Measurements from ENCODE around the gene TM9SF4.
A peak's percentile ranks its signal among the peaks of the same experiment; 100 is the strongest.

The TM9SF4 gene, protein sequence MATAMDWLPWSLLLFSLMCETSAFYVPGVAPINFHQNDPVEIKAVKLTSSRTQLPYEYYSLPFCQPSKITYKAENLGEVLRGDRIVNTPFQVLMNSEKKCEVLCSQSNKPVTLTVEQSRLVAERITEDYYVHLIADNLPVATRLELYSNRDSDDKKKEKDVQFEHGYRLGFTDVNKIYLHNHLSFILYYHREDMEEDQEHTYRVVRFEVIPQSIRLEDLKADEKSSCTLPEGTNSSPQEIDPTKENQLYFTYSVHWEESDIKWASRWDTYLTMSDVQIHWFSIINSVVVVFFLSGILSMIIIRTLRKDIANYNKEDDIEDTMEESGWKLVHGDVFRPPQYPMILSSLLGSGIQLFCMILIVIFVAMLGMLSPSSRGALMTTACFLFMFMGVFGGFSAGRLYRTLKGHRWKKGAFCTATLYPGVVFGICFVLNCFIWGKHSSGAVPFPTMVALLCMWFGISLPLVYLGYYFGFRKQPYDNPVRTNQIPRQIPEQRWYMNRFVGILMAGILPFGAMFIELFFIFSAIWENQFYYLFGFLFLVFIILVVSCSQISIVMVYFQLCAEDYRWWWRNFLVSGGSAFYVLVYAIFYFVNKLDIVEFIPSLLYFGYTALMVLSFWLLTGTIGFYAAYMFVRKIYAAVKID

DNA sequence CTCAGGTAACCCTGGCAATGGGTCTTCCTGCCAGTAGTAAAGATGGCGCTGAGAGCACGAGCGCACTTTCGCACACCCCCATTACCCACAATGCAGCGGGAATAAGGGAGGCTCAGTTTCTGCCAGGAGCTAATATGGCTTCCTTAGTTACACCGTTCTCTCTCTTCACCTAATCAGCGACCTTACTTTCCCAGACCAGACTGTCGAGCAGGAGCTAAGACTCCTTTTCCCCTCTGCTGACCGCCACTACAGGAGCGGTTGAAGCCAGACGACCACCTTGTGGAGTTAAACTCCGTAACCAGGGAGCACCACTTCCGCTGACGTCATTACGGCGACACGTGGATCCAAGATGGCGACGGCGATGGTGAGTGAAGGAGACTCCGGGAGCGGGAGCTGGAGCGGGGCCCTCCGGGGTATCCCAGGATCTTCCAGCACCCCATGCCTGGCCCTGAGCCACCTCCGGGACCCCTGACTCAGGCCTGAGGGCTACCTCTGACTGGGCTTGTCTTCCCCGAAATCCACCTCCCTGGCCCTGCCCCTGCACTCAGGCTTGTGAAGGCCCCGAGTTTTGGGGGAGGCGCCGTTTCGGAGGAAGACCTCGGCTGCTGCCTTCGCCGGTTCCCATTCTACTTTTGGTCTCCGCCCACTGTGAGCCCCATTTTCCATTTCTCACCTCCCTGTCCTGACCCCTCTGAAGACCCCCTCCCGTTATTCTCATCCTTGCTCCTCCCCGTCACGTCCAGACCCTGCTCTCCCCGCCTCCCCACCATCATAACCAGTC, at the start of gene TM9SF4:
Gene TM9SF4, plus strand, starts transcription at position 323 of the 781 bp plus-strand sequence. Its CDS starts 27 bp downstream, at position 350.
- peak; percentile 94 for DNase-seq (ENCODE audit: low spot score)

DNA sequence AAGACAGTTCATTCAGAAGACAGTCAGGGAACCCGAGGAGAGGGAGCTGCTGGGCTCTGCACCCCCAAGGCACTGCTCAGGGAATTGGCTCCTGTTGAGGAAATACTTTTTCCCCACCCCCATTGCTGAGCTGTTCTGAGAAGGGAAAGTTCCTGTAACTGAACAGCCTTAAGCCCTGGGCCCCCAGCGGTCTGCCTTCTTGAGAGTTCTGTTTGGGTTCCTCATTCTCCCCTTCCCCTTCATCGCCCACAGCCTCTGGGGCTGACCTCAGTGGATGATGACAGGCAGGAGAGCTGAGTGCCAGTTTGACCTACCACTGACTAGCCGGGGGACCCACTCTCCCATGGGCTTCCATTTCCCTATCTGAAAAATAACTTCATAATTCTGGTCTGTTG, 46.7 kb upstream of the TM9SF4 start:
- no peak for DNase-seq (ENCODE audit: low spot score)

DNA sequence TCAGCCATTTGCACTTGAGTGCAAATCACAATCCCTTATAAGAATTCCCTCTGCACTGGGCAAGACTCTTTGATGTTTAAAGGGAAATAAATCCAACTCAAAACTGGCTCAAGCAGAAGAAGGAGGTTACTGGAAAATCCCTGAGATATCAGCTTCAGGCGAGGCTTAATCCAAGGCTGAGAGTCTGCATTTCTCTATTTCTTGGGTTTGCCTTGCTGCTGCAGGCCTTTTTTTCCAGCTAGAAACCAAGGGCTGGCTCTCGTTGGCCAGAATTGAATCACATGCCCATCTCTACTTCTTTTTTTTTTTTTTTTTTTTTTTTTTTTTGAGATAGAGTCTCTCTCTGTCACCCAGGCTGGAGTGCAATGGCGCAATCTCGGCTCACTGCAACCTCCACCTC, 45.8 kb upstream of the TM9SF4 start:
- DNase-seq (ENCODE audit: low spot score) = no peak

DNA sequence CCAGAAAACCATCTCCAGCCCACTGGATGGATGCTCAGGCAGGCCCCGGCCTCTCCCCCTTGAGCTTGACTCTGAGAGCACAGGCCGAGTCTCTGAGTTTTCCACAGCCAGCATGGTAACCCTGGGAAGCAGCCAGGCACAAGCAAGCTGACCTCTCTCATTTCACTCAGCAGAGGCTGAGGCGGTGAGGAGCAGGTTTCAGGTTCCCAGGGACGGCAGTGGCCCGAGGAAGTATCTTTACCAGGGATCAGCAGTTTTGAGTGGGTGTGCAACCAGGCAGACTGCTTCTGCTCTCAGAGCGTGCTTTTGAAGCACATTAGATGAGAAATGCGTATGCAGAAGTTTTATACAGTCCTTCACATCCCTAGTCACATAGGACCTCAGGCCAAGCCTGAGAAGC, 44.8 kb upstream of the TM9SF4 start:
- DNase-seq (ENCODE audit: low spot score) = no peak

DNA sequence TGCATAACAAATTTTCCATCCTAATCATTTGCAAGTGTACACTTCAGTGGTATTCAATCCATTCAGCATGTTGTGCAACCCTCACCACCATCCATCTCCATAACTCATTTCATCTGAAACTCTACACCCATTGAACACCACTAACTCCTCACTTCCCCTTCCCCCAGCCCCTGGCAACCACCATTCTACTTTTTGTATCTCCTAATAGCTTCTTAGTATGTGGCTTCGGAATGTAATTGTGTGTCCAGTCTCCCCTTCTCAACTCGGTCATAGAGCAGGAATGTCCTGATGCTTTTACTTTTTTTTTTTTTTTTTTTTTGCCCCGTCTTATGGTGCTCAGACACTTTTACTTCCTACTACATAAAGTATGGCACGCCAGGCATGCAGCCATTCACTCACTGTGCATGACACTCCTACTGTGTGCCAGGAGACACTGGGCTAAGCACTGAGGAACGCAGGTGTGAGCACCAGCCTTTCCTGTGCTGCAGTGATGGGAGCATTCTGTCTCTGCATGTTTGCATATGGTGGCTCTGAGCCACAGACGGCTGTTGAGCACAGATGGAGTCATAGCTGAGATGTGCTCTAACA, 42.2 kb upstream of the TM9SF4 start:
- no peak for DNase-seq (ENCODE audit: low spot score)

DNA sequence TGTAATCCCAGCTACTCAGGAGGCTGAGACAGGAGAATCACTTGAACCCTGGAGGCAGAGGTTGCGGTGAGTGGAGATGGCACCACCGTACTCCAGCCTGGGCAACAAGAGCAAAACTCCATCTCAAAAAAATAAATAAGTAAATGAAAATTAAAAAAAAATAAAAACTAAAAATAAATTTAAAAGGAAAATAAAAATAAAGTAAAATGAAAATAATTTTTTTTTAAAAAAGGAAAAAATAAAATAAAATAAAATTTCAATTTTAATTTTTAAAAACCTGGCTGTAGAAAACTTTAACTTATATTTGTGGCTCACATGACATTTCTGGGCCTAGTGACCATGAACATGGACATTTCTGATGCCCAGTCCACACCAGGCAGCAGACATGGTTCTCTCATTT, 41.3 kb upstream of the TM9SF4 start:
- DNase-seq (ENCODE audit: low spot score) = no peak

DNA sequence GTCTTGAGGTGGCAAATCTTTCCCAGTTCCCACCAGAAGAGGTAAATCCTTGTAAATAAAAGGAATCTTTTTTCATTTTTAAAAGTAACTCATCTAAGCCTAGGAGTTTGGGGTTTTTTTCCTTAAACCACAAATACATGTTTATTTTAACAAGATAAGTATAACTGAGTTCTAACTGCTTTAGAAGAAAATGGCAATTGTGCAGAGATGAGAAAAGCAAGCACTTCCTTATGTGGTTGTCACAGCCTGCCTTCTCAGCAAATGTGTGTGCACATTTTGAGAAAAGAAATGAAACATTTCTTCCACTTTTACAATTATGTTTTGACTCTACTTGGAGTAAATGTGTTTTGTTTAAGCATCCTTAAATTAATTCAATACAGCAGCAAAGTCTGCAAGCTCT, 39.8 kb upstream of the TM9SF4 start:
- DNase-seq (ENCODE audit: low spot score) = no peak

DNA sequence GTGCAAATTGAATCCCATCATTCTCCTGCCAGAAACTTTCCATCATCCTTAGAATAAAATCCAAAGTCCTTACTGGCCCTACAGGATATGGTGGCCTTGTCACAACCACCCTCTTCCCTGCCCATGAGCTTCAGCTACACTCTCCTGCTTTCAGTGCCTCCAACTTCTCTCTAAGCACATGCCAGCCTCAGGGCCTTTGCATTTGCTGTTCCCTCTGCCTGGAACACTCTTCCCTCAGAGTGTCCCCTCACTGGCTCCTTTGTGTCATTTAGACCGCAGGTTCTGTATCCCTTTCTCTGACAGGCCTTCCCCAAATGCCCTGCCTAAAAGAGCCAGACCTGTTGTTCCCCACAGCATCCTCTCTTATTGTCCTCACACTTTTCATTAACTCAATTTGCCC, 39.2 kb upstream of the TM9SF4 start:
- no peak for DNase-seq (ENCODE audit: low spot score)

DNA sequence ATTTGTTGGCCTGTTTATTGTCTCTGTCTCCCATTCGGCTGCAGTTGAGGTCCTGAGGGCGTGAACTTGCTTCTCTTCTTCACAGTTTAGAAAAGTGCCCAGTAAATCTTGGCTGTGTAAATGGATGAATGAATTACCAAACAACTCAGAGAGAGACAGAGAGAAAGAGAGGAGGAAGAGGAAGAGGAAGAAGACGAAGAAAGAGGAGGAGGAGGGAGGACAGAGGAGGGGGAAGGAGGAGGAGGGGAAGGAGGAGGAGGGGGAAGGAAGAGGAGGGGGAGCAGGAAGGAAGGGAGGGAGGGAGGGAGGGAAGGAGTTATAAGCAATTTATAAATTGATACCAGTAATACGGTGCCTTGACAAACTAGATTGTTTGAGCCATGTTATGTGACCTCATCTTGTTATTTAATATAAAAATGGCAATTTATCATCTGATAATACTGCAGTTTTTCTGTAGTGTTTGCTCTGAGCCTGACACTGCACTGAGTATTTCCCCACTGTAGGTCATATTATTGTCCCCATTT, 38.8 kb upstream of the TM9SF4 start:
- DNase-seq (ENCODE audit: low spot score) = no peak

DNA sequence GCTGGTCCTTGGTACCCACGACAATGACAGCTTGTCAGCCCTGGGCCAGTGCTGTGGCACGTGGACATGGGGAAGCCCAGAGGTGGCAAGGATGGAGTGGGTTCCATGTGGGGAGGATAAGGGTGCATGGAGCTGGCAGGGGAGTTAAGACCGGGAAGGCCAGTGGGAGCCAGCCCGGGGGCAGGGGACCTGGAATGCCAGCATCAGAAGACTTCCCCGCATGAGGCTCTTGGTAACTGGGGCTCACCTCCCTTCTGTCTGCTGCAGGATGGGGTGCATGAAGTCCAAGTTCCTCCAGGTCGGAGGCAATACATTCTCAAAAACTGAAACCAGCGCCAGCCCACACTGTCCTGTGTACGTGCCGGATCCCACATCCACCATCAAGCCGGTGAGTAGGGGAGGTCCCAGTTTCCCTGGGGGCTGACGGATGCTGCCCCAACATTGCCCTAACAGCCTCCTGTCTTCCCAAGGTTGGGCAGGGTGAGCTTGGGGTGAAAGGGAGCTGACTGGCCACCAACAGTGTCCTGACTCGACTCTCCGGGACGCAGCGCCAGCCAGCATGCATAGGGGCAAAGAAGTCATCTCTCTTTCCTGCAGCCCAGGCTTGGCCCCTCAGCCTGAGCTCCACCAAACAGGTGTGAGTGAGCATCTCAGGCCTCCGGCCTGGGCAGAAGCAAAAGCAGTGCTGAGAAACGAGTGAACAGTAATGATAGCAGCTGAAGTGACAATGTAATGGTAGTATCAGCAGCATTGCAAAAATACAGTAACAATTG, 37.9 kb upstream of the TM9SF4 start:
- no peak for DNase-seq (ENCODE audit: low spot score)

DNA sequence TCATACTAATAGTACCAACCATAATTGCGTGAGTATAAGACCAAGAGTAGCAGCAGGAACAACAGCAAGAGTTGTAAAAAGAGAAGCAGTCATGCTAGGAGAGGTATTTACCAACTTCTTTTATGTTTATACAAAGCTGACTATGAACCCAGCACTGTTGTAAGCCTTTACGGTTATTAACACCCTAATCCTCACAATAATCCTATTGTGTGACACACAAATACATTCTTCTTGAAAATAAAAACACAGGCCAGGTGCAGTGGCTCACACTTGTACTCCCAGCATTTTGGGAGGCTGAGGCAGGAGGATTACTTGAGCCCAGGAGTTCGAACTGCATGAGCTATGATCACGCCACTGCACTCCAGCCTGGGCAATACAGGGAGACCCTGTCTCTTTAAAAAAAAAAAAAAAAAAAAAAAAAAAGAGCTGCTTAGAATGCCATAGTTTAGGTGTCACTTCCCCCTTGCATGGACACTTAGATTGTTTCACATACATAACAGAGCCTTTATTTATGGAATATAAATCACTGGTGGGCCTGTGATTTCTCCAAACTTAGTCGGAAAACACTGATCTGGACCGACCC, 37.3 kb upstream of the TM9SF4 start:
- no peak for DNase-seq (ENCODE audit: low spot score)

DNA sequence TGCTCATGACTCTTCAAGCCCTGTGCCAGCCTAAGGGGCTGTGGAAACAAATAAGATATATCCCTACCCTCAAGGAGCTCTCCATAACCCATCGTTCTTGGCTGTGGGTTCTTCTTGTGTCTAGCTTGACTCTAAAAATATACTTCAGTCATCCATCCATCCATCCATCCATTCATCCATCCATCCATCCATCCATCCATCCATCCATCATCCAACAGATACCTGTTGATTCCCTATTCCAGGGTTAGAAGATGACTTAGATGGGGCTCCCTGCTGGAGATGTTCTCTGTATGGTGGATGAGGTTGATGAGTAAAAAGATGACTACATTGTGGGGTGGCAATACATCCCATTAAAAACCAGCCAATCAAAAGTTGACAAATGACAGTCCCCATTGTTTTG, 34.0 kb upstream of the TM9SF4 start:
- no peak for DNase-seq (ENCODE audit: low spot score)

DNA sequence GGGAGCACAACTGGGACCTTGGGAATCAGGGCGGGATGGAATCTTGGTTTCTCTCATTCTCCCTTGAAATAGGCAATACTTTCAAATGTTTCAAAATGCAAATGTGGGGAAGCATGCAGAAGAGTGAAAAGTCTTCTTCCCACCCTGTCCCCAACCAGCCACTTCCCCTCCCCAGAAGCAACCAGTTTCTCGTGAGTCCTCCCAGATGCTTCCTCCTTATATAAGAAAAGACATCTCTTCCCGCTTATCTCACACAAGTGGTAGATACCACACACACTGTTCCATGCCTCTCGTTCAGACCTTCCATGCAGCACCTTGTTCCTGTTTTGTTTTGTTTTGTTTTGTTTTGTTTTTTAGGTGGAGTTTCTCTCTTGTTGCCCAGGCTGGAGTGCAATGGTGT, 32.3 kb upstream of the TM9SF4 start:
- DNase-seq (ENCODE audit: low spot score) = no peak

DNA sequence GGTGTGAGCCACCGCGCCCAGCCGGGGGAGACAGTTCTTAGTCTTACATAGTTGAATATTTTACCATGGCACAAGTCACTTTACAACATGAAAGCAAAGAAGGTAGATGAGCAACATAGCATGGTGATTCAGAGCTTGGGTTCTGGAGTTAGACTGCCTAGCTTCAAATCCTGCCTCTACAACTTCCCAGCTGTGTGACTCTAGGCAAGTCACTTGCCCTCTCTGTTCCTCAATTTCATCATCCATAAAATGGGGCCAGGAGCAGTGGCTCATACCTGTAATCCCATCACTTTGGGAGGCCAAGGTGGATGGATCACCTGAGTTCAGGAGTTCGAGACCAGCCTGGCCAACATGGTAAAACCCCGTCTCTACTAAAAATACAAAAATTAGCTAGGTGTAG, 31.2 kb upstream of the TM9SF4 start:
- no peak for DNase-seq (ENCODE audit: low spot score)

DNA sequence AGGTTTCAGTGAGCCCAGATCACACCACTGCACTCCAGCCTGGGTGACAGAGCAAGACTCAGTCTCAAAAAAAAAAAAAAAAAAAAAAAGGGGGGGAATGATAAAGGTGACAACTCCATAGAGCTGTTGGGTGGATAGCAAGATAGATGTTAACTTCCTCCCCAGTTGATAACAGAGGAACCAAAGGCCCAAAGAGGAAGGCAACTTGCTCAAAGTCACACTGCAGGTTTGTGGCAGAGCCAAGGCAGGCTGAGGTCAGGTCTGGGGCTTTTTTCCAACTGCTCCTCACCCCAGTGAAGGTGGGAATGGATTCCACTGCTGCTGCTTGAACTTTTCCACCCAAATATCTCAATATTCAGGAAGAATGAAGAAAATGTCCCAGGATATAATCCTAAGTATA, 30.7 kb upstream of the TM9SF4 start:
- no peak for DNase-seq (ENCODE audit: low spot score)

DNA sequence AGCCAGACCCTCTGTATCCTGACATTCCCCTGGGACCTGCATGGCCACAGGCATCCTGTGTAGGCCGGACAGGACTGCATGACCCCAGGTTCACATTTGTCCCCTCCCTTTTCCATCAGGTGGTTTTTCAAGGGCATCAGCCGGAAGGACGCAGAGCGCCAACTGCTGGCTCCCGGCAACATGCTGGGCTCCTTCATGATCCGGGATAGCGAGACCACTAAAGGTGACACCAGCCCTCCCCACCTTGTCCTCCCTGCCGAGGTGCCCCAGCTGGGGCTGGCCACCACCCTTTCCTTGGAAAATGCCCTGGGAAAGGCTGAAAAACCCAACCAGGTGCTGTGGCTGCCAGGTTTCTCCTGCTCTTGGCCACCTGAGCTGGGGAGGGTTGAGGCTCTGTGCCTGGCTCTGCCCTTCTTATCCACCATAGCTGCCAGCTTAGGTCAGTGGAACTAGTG, 29.8 kb upstream of the TM9SF4 start:
- DNase-seq (ENCODE audit: low spot score) = no peak

DNA sequence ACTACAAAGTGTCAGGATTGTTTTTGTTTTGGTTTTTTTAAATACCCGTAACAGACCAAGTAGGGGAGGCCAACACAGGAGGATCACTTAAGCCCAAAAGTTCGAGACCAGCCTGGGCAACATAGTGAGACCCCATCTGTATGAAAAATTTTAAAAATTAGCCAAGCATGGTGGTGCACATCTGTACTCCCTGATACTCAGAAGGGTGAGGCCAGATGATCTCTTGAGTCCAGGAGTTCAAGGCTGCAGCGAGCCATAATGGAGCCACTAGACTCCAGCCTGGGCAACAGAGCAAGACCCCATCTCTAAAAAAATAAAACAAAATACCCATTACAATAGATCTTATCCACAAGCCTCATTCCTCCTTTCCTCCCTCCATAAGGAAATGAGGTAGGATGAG, 28.7 kb upstream of the TM9SF4 start:
- no peak for DNase-seq (ENCODE audit: low spot score)

DNA sequence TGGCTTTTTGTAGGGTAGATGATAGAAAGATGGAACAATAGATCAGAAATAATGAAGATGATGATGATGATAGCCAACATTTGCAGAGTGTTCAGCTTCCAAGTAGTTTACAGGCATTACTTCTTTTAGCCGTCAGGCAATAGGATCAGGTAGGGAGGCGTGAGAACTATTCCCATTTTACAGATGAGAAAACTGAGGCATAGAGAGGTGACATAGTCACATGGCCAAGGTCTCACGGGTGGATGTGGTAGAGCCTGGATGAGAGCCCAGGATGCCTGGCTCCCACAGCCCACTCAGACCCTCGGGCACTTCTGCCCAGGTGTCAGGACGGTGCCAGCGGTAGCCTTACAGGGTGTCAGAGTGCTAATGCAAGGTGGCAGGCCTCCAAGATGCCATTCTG, 26.0 kb upstream of the TM9SF4 start:
- DNase-seq (ENCODE audit: low spot score) = no peak

DNA sequence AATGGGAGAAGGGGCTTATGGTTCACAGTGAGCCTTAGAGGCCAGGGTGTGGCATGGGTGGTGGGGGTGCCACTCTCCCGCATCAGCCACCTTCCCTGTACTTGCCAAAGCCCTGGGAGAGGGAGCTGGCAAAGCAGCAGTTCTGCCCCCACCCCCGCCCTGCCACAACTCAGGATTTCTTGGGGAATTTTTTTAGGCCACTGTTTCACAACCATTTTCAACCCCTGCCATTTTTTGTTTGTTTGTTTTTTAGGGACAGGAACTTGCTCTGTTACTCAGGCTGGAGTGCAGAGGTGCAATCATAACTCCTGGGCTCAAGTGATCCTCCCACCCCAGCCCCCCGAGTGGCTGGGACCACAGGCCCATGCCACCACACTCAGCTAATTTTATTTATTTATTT, 22.4 kb upstream of the TM9SF4 start:
- DNase-seq (ENCODE audit: low spot score) = no peak

DNA sequence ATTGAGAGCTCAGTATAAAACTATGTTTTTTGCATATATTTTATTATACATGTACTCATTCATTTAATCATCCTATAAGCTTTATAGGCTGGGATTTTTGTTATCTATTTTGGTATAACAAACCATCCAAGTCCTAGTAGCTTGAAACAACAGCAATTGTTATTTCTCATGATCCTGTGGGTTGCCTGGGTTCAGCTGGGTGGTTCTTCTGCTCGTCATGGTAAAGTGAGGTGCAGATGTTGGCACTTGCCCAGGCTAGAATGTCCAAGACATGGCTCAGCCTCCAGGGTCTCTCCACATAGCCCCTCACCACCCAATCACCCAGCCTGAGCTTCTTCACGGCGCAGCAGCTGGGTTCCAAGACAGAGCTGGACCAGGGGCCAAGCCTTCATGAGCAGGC, 20.8 kb upstream of the TM9SF4 start:
- DNase-seq (ENCODE audit: low spot score) = no peak
